ENCODE data around the gene SYK. TPM values are rescaled to one million over a fixed set of nuclear protein-coding genes. Genes with fewer than 3 reads are reported as not detected.

SYK gene
- total and polyA plus RNA-seq, 3 experiments from 2014 or later = 0.55 to 0.73 (median 0.56) TPM

DNA sequence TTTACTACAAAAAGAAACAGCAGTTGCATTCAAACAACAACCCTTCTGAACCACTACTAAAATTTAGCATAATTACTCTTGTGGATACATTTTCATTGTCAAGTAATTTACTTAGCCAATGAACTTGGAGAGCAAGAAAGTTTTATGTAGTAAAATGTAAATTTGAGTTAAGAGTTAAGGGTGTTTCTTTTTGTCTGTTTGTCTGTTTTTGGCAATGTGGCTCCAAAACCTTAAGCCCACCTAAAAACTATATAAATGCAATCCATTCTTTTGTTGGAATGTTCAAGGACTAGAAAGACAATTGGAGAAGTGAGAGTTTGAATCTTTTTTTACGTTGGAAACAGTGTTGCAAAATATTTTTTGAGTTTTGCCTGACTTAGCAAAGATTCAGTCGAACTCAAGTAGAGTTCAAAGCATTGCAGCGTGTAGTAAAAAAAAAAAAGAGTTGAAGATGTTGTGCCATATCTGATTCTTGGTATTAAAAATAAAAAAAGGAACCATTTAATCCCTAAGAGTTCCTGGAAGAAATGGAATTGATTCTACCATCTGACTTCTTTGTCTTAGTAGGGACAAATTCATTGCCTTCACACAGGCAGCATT lies 867 bp downstream of the SYK start:
- H3K9me3 Mint-ChIP-seq = no peaks in the 10 kb centered on the region
- CTCF ChIA-PET = no interaction called here
- peak overlapping the region in 2 of 7 donors; percentile 4 to 31 for H3K4me3 Mint-ChIP-seq
- no peaks in the 10 kb centered on the region for H3K9me3 ChIP-seq (ENCODE audit: low read length)
- peaks cover 2 to 6% (median 6%) of the 10 kb centered on the region in 3 donors for H3K4me1 Mint-ChIP-seq
- no peaks in the 10 kb centered on the region for H3K36me3 Mint-ChIP-seq
- H3K27ac ChIP-seq (ENCODE audit: low read depth, low read length) = peak overlapping the region; percentile 24
- no peak for DNase-seq
- no peak overlapping the region for H3K27ac Mint-ChIP-seq
- no peaks in the 10 kb centered on the region for H3K36me3 ChIP-seq (ENCODE audit: insufficient read depth, low read length)
- peaks cover 44 to 64% of the 10 kb centered on the region in 2 donors for H3K27me3 Mint-ChIP-seq
- H3K4me3 ChIP-seq (ENCODE audit: low read length) = no peak overlapping the region
- POLR2A ChIA-PET = no interaction called here
- peaks cover 6% of the 10 kb centered on the region for H3K27me3 ChIP-seq (ENCODE audit: insufficient read depth, low read length, poor library complexity, severe bottlenecking)
- H3K4me1 ChIP-seq (ENCODE audit: insufficient read depth, low read length) = no peaks in the 10 kb centered on the region

DNA sequence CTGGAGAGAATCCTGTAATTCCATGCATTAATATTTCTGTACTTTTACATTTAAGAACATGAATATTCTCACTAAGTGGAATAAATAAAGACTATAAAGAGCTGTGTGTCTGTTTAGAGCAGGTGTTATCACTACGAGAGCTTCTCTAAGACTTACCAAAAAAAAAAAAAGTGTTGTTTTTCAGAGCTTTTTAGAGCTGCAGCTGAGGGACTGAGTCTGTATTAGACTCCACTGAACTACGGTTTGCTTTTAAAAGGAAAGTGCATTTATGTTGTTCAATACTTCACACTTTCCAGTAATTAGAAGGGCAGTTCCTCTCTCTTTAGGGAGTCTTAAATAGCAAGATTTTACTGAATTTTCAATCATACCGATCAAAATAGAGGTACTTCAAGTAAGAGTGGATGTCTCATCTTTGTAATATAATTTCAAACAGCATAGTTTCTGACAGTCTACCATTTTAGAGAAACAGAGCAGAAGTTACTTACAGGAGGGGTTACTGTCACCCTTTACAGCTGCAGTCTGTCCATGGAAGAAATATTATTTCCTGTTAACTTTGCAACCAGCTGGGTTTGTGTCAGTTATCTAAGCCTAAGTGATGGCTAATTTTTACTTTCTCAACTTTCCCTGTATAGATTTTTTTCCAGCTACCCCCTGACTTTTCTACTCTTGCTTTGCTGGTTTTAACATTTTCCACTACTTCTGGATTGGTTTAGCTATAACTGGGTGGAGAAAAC lies 2.4 kb downstream of the SYK start:
- H3K27ac ChIP-seq (ENCODE audit: low read depth, low read length) = no peak overlapping the region
- H3K36me3 ChIP-seq (ENCODE audit: insufficient read depth, low read length) = no peaks in the 10 kb centered on the region
- POLR2A ChIA-PET = no interaction called here
- H3K4me1 ChIP-seq (ENCODE audit: insufficient read depth, low read length) = no peaks in the 10 kb centered on the region
- no peak overlapping the region for H3K4me3 ChIP-seq (ENCODE audit: low read length)
- no peaks in the 10 kb centered on the region for H3K9me3 ChIP-seq (ENCODE audit: low read length)
- H3K4me3 Mint-ChIP-seq = no peak overlapping the region
- no peaks in the 10 kb centered on the region for H3K36me3 Mint-ChIP-seq
- H3K27me3 ChIP-seq (ENCODE audit: insufficient read depth, low read length, poor library complexity, severe bottlenecking) = peaks cover 6% of the 10 kb centered on the region
- H3K4me1 Mint-ChIP-seq = peaks cover 2 to 6% (median 6%) of the 10 kb centered on the region in 3 donors
- no peak overlapping the region for H3K27ac Mint-ChIP-seq
- H3K27me3 Mint-ChIP-seq = peaks cover 37 to 75% of the 10 kb centered on the region in 2 donors
- H3K9me3 Mint-ChIP-seq = no peaks in the 10 kb centered on the region
- DNase-seq = no peak
- CTCF ChIA-PET = no interaction called here

DNA sequence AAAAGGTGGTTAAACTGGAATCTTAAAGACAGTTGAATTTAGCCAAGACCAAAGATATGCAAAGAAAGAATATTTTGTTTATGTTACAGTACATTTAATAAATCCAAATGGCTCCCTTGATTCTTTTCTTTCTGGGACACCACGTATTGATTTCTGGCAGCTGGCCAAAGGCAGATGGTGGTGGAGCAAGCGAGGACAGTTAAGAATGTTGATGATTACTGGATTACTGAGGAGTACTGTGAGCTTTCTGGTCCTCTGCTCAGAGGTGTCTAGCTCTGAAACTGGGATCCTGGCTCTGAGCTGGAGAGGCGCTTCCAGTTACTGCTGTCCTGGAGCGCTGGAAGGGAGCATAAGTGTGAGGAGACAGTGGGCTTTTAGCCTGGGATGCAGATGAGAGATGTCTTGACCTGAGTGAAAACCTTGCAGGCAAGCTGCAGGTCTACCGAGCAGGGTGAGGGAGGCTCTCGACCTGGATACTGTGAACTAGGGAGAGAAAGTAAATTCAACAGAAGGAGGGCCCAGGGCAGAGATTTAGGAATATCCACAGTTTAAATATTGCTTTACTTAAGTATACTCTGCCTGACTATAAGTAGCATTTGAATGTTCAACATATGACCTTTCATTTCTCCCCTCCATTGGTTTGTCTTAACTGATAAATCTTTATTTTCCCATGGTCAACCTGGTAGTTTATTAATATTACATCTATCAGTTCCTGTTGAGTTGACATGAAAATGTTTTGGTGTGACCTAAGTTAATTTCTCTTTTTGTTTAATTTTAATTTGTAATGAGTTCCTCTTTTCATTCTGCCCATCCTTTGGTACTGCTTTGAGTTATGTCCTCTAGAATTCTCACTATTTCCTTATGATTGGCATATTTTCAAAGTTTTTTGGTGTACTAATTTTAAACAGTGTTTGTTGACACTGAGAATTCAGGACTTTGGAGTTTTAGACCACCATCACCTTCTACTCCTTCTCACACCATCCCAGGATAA lies 3.7 kb downstream of the SYK start:
- Mint-ChIP-seq H3K9me3 (no peaks in the 10 kb centered on the region), H3K27ac (no peak overlapping the region), H3K4me3 (no peak overlapping the region), H3K27me3 (peaks cover 41 to 74% of the 10 kb centered on the region in 2 donors), H3K36me3 (no peaks in the 10 kb centered on the region), H3K4me1 (peaks cover 2 to 6% (median 6%) of the 10 kb centered on the region in 3 donors)
- Histone ChIP-seq H3K27me3 (ENCODE audit: insufficient read depth, low read length, poor library complexity, severe bottlenecking) (peaks cover 6% of the 10 kb centered on the region), H3K36me3 (ENCODE audit: insufficient read depth, low read length) (no peaks in the 10 kb centered on the region), H3K9me3 (ENCODE audit: low read length) (no peaks in the 10 kb centered on the region), H3K27ac (ENCODE audit: low read depth, low read length) (no peak overlapping the region), H3K4me3 (ENCODE audit: low read length) (no peak overlapping the region), H3K4me1 (ENCODE audit: insufficient read depth, low read length) (no peaks in the 10 kb centered on the region)
- DNase-seq = no peak
- POLR2A ChIA-PET = no interaction called here
- CTCF ChIA-PET = no interaction called here

DNA sequence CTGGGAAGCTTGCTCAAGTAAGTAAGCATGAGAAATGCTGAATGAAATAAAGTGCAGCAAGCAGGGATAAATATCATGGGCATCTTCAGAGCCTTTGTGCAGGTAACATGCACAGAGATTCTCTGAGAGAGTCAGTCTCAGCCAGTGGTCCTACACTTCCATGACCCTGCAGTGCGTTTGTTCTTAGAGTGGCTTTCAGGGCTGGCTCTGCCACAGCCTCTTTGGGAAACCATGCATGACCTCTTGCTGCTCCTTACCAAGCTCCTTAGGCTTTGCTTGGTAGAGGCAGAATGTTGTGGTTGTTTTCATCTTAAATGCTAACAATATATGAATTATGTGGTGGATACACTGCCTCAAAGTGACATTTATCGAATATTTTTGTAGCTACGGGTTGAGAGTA lies 5.4 kb downstream of the SYK start:
- Mint-ChIP-seq H3K36me3 (no peaks in the 10 kb centered on the region), H3K27me3 (peaks cover 38 to 67% of the 10 kb centered on the region in 2 donors), H3K4me1 (peaks cover 2 to 3% (median 3%) of the 10 kb centered on the region in 3 donors), H3K27ac (no peak overlapping the region), H3K4me3 (no peak overlapping the region), H3K9me3 (no peaks in the 10 kb centered on the region)
- H3K36me3 ChIP-seq (ENCODE audit: insufficient read depth, low read length) = no peaks in the 10 kb centered on the region
- H3K27me3 ChIP-seq (ENCODE audit: insufficient read depth, low read length, poor library complexity, severe bottlenecking) = peaks cover 2% of the 10 kb centered on the region
- H3K9me3 ChIP-seq (ENCODE audit: low read length) = no peaks in the 10 kb centered on the region
- no peak overlapping the region for H3K4me3 ChIP-seq (ENCODE audit: low read length)
- no peak for DNase-seq
- H3K4me1 ChIP-seq (ENCODE audit: insufficient read depth, low read length) = no peaks in the 10 kb centered on the region
- CTCF ChIA-PET = no interaction called here
- H3K27ac ChIP-seq (ENCODE audit: low read depth, low read length) = no peak overlapping the region
- POLR2A ChIA-PET = no interaction called here

DNA sequence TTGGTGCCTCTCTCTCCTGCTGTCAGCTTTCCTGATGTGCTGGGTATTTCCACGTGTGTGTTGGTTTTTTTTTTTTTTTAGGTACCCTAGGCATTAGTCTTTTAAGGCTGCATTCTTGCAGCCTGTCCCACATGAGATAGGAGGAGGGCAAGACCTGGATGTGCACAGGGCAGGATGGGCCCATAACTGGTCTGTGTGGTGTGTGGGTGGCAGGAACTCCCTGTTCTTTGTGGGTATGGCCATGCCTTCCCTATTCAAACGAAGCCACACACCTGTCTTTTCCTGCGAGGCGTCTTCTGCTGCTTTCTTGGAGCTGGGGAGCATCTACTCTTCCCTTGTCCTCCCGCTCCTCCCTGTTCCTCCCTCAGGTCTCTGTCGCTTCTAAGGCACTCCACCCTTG lies 6.8 kb downstream of the SYK start:
- Histone ChIP-seq H3K27ac (ENCODE audit: low read depth, low read length) (no peak overlapping the region), H3K9me3 (ENCODE audit: low read length) (no peaks in the 10 kb centered on the region), H3K4me3 (ENCODE audit: low read length) (no peak overlapping the region), H3K4me1 (ENCODE audit: insufficient read depth, low read length) (no peaks in the 10 kb centered on the region), H3K27me3 (ENCODE audit: insufficient read depth, low read length, poor library complexity, severe bottlenecking) (no peaks in the 10 kb centered on the region), H3K36me3 (ENCODE audit: insufficient read depth, low read length) (no peaks in the 10 kb centered on the region)
- Mint-ChIP-seq H3K4me3 (no peak overlapping the region), H3K4me1 (no peaks in the 10 kb centered on the region), H3K27me3 (peaks cover 27 to 53% of the 10 kb centered on the region in 2 donors), H3K36me3 (no peaks in the 10 kb centered on the region), H3K9me3 (no peaks in the 10 kb centered on the region), H3K27ac (no peak overlapping the region)
- POLR2A ChIA-PET = no interaction called here
- CTCF ChIA-PET = no interaction called here
- DNase-seq = no peak

DNA sequence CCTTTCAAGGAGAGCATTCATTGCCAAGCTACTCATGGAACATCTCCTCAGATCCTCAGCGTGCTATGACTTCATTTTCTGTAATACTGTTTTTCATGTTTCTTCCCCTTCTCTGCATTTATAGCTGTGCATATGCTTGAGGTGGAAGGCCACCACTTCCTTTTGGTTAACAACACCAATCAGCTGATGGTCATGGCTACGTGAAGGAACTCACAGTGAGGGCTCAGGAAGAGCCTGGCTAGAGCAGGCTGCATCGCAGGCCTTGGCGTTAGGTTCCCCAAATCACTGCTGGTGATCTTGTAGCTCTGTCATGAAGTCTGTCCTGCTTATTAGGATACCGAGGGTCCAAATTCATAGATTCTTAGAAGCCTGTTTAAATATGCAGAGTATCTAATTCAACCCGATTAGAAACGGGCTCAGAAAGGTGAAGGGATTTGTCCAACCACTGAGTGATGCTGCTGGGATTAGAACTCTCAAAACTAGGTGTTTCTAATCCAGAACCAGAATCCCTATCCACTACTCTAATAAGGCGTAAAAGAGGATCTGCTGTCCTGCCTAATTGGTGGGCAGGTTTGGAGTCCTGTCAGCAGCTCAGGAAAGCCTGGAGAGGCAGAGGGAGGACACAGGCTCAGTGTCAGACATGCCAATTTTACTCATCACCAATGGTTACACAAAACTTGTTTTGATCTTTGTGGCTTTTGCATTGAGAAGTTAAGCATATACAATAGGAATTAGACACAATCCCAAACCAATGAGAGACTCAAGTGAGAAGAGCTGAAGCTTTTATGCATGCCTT lies 7.5 kb downstream of the SYK start:
- POLR2A ChIA-PET = no interaction called here
- Mint-ChIP-seq H3K27me3 (peaks cover 23 to 50% of the 10 kb centered on the region in 2 donors), H3K9me3 (no peaks in the 10 kb centered on the region), H3K4me3 (no peak overlapping the region), H3K36me3 (no peaks in the 10 kb centered on the region), H3K4me1 (no peaks in the 10 kb centered on the region), H3K27ac (peak overlapping the region in 2 of 8 donors; percentile 7 to 54)
- CTCF ChIA-PET = no interaction called here
- Histone ChIP-seq H3K36me3 (ENCODE audit: insufficient read depth, low read length) (no peaks in the 10 kb centered on the region), H3K27me3 (ENCODE audit: insufficient read depth, low read length, poor library complexity, severe bottlenecking) (no peaks in the 10 kb centered on the region), H3K4me3 (ENCODE audit: low read length) (no peak overlapping the region), H3K27ac (ENCODE audit: low read depth, low read length) (no peak overlapping the region), H3K9me3 (ENCODE audit: low read length) (no peaks in the 10 kb centered on the region), H3K4me1 (ENCODE audit: insufficient read depth, low read length) (no peaks in the 10 kb centered on the region)
- DNase-seq = no peak

DNA sequence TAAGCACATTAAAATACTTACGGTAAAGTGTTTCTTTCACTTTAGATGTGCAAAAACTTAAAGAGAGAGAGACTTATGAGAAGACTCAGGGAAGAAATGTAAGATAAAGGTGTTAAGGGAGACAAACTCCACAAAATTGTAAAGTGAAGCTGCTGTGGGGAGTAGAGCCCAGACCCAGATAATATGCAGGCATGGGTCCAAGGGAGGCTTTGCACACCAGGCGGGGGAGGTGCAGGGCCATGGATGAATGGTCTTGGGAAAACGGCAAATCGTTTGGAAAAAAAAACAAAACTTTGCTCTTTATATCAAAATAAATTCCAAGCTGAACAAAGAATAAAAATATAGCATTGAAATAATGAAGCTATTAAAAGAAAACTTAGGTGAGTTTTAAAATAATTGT lies 9.1 kb downstream of the SYK start:
- H3K27me3 Mint-ChIP-seq = peaks cover 22 to 36% of the 10 kb centered on the region in 2 donors
- H3K4me3 Mint-ChIP-seq = no peak overlapping the region
- Histone ChIP-seq H3K27ac (ENCODE audit: low read depth, low read length) (no peak overlapping the region), H3K4me1 (ENCODE audit: insufficient read depth, low read length) (peaks cover 13% of the 10 kb centered on the region), H3K4me3 (ENCODE audit: low read length) (no peak overlapping the region), H3K27me3 (ENCODE audit: insufficient read depth, low read length, poor library complexity, severe bottlenecking) (no peaks in the 10 kb centered on the region), H3K9me3 (ENCODE audit: low read length) (no peaks in the 10 kb centered on the region), H3K36me3 (ENCODE audit: insufficient read depth, low read length) (no peaks in the 10 kb centered on the region)
- no peak for DNase-seq
- no peaks in the 10 kb centered on the region for H3K36me3 Mint-ChIP-seq
- ChIA-PET POLR2A (no interaction called here), CTCF (no interaction called here)
- no peak overlapping the region for H3K27ac Mint-ChIP-seq
- no peaks in the 10 kb centered on the region for H3K9me3 Mint-ChIP-seq
- peaks cover 6 to 9% (median 8%) of the 10 kb centered on the region in 3 donors for H3K4me1 Mint-ChIP-seq
